GM21526 (cell line): ENCODE measurements around the gene SSTR5.

Experiments
- ATAC-seq: cut with Tn5 transposase; IDR thresholded peaks from one replicate; pipeline ENCODE4 v1.9.1; 2021; ENCODE audit warnings: moderate library complexity; ENCODE audit not compliant: unreplicated experiment, low FRiP score

Gene SSTR5

DNA sequence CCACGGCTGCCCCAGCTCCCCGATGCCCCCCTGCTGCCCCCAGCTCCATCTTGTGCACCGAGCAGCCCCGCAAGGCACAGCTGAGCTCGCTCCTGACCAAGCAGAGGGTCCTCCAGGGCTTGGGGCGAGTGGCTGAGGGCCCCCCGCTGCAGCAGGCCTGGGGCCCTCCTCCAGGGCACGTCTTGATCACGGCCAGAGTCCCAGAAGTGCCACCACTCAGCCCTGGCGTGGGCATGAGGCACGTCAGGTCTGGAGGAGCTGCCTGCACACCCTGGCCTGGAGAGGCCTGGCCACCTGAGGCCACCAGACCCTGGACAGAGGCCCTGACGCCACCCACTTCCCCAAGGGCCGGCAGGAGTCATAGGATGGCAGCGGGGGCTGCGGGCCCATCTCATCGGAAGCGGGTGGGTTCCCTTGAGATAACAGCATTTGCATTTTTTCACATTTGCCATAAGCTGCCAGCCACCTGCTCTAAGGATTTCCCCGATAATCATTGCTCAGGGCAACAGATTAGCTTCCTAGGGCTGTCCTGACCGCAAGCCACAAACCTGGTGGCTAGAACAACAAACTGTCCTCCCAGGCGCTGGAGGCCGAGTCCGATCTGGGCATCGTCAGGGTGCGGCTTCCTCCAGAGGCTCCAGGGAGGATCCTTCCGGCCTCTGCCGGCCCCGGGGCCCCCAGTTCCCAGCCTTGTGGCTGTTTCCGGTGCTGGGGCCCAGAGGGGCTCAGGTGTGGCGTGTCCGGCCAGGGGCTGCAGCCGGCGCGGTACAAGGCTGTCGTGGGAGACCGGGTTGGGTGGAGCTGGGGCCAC, 47.4 kb downstream of the SSTR5 start:
- no peak for ATAC-seq

DNA sequence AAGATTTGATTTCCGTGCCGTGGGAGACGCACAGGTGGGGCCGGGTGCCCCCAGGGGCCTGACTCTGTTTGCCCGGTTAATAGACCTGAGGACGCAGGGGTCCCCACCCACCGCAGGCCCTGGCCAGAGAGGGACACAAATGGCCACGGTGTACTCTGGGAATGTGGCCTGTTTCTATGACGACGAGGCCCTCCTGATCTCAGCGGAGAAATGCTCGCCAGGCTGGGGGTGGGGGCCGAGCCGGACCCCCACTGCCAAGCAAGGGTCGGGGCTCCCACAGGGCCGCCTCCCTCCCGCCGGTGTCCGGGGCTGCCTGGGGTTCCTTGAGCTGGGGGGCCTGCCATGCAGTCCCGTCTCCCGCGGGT, 48.0 kb downstream of the SSTR5 start:
- no peak for ATAC-seq

DNA sequence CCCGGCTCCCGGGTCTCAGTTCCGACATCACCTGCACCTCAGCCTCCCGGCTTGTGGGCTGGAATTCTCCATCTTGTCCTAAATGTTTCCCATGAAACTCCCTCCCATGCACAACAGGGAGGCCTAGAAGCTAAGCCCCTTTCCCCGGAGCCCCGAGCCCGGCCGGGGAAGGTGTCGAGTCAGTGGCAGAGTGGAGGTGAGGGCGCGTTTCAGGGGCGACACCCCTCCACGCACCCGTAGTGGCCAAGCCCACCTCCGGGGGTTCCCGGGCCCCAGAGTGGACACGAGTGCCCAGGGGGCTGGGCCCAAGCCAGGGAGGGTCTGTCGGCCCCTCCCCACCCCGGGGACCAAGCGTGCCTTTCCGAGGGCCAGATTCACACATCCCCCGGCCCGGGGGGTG, 48.5 kb downstream of the SSTR5 start:
- no peak for ATAC-seq

DNA sequence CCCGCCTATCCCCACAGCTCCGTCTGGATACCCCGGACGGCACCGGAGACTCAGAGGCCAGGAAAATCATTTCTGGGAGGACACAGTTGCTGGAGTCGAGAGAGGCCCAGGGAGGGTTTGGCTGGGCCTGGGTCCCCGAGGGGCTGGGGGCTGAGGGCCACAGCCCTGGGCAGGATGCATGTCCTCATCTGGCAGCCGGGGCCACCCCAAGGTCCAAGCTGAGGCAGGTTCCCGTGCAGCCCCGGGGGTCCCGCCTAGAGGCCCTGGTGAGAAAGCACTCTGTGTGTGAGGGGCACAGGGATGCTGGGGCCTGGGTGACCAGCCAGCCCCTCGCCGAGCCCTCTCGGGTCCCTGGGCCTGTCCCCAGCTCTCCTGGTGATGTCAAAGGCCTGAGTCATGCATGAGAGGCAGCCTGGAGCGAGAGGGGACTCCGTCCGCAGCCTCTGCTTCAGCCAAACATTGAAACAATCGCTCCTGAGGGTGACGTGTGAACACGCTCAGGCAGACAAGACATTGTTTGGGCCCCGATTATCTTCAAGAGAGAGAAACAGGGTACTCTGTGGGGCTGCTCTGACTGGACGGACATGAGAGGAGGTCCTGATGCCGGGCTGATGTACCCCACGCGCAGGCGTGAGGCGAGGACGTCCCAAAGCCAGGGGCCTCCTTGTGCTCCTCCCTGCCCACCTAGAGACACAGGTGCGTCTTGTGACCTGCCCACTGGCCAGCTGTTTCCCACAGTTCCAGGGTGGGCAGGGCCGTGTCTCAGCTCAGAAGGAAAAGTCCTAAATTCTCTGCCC, 49.3 kb downstream of the SSTR5 start:
- ATAC-seq: no peak

DNA sequence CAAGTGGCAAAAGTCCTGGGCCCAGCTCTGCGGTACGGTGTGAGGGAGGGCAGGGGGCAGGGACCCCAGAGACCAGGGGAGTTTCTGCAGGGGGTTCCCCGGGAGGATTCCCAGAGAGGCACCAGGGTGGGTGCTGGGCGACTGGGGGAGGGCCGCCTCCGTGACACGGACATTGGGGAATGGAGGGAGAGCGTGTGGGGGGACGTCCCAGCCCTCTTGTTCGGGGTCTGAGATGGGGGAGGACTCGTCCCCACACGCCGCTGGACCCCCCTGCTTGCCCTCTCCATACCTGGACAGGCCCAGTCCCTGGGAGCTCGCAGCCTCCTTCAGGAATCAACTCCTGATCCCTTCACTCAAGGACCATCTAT, 49.8 kb downstream of the SSTR5 start:
- ATAC-seq: no peak

DNA sequence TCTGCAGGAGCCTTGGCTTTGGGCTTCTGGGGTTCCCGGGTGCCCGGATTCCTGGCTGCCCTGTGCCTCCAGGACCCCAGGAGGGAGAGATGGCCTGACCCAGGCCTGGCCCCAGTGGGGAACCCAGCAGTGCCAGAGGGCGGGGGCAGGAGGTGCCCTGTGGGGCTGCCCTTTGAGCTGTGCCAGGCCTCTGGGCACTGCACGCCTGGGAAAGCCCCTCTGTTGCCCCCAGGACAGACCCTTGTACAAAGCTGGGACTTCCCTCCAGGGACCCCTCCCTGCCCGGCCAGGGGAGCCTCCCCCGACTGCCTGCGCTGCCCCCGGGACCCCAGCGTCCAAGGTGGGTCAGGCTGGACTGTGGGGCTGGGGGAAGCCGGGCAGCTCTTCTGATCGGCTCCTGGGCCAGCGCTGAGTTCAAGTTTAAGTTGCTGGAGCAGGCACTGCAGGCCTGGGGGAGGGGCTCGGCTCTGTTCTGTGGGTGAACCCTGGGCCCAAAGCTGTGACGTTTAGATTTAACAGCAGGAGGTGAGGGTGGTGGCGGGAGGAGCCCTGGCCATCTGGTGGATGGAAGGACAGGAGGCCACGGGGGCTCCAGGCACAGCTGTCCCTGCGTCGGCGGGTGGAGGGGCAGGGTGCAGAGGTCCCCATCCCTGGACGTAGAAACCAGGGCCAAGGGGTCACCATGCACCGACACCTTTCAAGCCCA, 51.1 kb downstream of the SSTR5 start:
- ATAC-seq: no peak

DNA sequence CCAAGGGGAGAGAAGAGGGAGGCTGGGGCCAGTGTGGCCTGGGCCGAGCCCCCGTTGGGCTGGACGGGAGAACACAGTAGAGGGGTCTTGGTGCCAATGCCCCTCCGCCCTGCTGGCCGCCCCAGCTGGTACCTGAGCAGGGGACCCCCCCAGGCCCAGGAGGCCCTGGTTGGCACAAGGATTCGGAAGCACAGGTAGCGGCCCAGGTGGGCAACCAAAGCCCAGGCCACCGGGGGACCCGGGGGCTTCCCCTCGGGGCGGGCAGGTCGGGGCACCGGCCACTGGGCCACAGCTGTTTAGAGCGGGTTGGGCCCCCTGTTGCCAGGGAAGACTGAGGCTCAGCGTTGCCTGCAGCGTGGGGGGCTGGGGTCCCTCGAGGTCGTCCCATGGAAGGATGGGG, 51.7 kb downstream of the SSTR5 start:
- ATAC-seq: no peak

DNA sequence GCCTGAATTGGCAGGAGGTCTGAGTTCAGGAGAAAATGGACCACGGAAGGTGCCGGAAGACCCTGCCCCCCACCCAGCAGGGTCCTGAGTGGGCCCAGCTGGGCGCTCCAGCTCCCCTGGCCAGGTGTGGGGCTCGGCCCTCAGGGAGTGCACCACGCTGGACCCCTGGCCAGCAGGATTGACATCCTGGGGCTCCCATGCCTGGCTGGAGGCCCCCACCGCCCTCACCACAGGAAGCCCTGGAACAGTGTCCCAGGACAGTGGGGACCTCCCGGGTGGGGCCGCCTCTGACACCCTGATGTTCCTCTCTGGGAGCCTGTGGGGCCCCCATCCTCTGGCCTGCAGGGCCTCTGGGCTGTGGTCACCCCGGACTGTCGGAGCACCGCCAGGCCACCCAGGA, 52.2 kb downstream of the SSTR5 start:
- ATAC-seq: no peak

DNA sequence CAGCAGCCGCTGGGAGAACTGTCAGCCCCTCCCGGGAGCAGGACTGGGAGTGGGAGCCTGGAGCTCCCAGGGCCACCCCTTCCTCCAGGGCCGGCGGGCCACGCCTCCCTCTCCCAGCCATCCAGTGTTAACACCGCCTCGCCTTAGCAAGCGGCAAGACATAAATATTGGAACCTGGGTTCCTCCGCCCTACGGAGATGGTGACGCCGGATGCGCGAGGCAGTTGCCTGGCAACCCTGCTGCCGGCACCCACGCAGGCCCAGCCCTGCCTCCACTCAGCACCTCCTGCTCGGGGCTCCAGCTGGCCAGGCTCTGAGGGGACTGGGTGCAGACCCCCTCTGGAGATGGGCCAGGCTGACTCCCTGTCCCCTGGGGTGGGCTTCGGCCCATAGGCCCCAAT, 52.9 kb downstream of the SSTR5 start:
- no peak for ATAC-seq

DNA sequence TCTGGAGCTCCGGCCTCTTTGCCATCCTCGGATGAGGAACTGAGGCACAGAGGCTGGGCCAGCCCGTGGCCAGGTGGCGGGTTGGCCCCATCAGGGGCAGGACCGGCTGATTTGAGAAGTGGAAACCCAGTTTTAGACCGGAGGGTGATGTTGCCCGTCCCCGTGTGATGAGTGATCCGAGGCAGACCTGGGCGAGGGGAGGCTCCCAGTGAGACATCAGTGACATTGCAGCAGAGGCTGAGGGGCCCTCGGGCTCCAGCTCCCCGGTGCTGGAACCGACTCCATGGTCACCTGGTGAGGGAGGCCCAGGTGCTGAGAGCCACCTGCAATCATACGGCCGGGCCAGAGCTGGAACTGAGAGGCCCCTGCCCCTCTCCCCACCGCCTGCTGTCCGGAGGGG, 53.5 kb downstream of the SSTR5 start:
- ATAC-seq: no peak

DNA sequence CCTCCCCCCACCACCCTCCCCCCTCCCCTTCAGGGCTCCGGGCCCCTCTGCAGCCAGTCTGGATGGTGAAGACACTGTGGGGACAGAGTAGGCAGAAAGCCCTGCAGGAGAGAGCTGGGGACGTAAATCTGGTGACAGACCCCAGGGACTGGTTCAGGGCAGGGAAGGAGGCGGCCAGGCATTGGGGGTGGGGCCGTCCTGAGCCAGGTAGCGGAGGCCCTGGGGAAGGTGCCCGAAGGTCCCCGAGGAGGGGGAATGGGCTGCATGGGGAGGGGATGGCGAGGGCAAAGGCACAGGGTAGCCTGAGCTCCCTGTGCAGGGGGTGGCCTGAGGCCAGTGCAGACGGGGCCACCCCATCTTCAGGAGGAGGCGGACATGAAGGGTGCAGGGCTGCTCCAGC, 54.0 kb downstream of the SSTR5 start:
- ATAC-seq: no peak

DNA sequence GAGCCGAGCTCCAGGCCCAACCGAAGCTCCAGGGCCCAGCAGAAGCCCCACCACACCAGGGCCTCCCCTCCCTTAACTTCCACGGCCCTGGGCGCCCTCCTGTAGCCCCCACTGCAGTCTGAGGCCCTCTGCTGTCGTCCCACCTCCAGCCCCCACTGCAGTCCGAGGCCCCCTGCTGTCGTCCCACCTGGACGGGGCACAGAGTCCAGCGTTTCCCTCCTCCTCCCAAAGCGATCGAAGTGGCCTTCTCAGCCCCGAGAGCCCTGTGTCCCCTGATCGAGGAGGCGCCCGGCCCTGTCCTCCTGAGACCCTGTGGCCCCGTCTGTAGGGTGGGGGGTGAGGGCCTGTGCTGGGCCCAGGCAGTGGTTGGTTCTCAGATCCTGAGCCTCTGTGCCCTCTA, 54.6 kb downstream of the SSTR5 start:
- ATAC-seq: no peak

DNA sequence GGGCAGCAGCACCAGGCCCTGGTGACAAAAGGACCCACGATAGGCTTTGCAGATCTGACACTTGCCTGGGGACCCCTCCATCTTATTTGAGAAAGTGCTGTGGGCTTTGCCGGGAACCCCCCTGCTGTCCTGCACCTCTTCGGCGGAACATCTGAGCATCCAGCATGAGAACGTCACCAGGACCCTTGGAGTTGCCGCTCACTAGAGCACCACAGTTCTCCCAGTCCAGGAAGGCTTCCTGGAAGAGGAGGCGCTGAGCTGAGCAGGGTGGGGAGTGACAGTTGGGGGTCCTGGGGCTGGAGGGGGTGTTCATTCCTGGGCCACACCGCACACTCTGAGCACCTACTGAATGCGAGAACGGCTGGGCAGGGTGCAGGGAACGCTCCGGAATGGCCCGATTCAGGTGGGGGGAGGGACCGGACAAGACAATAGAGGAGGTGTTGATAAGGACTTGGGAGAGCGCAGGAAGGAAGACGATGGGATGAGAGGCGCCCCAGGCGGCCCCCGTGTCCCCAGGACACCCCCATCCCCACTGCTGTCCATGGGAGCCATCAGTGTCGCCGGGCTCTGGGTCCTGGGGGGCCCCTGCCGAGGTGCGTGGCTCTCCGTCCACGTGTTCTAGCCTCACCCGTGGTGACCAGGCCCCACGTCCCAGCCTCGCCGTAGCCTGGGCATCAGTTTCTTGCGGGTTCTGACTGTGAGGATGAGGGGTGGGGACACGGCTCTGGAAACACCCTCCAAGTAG, 55.6 kb downstream of the SSTR5 start:
- no peak for ATAC-seq

DNA sequence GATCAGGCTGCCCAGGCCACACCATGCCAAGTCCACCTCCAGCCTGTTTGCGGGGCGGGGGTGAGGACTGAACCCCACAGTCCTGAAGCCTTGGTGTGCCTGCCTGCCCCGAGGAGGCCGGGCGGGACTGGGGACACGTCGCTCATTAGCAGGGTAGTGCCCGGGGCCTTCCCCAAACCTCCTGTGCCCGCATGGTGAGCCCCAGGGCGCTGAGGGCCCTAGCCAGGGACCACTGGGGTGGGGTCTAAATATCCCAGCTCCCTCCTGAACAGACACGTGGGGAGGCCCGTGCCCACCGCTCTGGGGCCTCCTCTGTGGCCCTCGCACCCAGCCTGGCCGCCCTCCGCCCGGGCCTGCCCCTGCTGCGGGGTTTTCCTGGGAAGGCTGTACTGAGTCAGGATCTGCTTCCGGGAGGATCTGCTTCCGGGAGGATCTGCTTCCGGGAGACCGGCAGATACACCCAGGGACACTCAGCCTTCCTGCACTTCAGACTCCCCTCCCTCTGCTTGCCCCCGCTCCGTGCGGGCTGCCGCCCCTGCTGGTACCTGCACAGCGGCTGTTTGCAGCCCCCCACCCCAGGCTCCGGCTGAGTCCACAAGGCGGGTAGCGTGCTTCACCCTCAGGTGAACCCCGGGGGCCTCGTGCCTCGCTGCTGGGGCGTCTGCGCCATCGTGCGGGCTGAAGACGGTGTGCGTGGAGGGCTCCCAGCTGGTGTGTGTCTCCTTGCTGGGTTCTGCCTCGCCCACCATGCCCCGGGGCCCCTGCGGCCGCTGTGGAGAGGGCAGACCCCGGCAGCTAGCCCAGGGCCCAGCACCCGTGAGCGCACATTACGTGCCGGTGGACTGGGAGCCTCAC, 56.8 kb downstream of the SSTR5 start:
- ATAC-seq: no peak

DNA sequence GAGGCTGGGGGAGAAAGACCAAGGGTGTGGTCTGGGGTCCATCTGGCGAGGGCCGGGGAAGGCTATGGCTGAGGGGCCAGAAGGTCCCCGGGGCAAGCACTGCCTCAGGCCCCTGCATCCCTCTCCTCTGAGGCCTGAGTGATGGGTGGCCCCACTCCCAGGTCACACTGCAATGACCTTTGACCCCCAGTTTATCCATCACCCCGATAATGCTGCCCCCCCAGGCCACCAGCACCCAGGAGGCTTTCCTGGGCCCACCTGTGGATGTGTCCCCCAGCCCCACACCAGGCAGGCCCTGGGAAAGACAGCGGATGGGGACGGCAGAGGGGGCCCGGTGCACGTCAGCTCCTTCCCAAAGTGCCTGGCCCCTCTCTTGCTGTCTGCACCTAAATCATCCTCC, 57.8 kb downstream of the SSTR5 start:
- ATAC-seq: no peak
